Neural crest cell (in vitro differentiated cells): Measurements from ENCODE around the gene GPR156. TPM values are rescaled to one million over a fixed set of nuclear protein-coding genes. Genes with fewer than 3 reads are reported as not detected.

Source experiments
- DNase-seq: peaks from one replicate; pipeline ENCODE4 v3.0.0; 2021; ENCODE audit warnings: low read depth, mixed read lengths, low spot score
- H3K27ac Mint-ChIP-seq: one replicate; pipeline ENCODE4 v1.8.0; 2021; ENCODE audit warnings: mild to moderate bottlenecking, mixed read lengths; ENCODE audit not compliant: unreplicated experiment
- H3K27me3 Mint-ChIP-seq: 2 replicates; pipeline ENCODE4 v1.8.0; 2021; ENCODE audit warnings: low read depth, mild to moderate bottlenecking, mixed read lengths
- H3K36me3 Mint-ChIP-seq: 2 replicates; pipeline ENCODE4 v1.8.0; 2021; ENCODE audit warnings: low read depth, mild to moderate bottlenecking, mixed read lengths
- H3K4me1 Mint-ChIP-seq: 2 replicates; pipeline ENCODE4 v1.8.0; 2021; ENCODE audit warnings: mixed read lengths
- H3K4me3 Mint-ChIP-seq: one replicate; pipeline ENCODE4 v1.8.0; 2021; ENCODE audit warnings: mild to moderate bottlenecking, mixed read lengths
- H3K9me3 Mint-ChIP-seq: 2 replicates; pipeline ENCODE4 v1.8.0; 2021; ENCODE audit warnings: mixed read lengths
- CTCF ChIP-seq: fragments of 200-600 bp; sonication (generic); conservative IDR thresholded peaks from 2 replicates; pipeline ENCODE4 v1.5.0; 2021; ENCODE audit warnings: antibody characterized with exemption, mild to moderate bottlenecking
- total RNA-seq: library from RNA; stranded (reverse); gene quantifications from 2 replicates; pipeline ENCODE4 v1.2.1, GENCODE V29; 2021

Gene GPR156
- total RNA-seq, 1 donor from 2014 or later, result 1.4 TPM

GRCh38 chr3:120137548-120137947 lies 147.5 kb downstream of the GPR156 start:
- TF ChIP-seq CTCF, result no peak
- Mint-ChIP-seq H3K27ac (no peak overlapping the region), H3K36me3 (no peaks in the 10 kb centered on the region), H3K27me3 (no peaks in the 10 kb centered on the region), H3K4me1 (no peaks in the 10 kb centered on the region), H3K4me3 (no peak overlapping the region), H3K9me3 (peaks cover 6% of the 10 kb centered on the region)
- DNase-seq, result no peak

DNA sequence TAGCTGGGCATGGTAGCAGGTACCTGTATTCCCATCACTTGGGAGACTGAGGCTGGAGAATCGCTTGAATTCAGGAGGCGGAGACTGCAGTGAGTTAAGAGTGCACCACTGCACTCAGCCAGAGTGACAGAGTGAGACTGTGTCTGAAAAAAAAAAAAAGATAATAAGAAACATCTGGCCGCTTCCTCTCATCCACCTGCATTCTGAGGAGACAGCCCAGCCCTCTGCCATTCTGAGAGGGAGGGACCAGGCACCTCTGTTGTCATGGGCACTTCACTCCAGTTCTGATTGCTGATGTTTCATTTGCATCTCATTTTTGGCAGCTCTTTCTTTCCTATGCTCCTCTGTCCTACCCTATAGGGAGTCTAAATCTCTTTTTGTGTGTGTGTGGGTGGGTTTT lies 154.4 kb downstream of the GPR156 start:
- H3K4me1 Mint-ChIP-seq, result no peaks in the 10 kb centered on the region
- no peaks in the 10 kb centered on the region for H3K27me3 Mint-ChIP-seq
- no peaks in the 10 kb centered on the region for H3K9me3 Mint-ChIP-seq
- H3K4me3 Mint-ChIP-seq, result no peak overlapping the region
- no peak for TF ChIP-seq CTCF
- DNase-seq, result no peak
- H3K36me3 Mint-ChIP-seq, result no peaks in the 10 kb centered on the region
- no peak overlapping the region for H3K27ac Mint-ChIP-seq

DNA sequence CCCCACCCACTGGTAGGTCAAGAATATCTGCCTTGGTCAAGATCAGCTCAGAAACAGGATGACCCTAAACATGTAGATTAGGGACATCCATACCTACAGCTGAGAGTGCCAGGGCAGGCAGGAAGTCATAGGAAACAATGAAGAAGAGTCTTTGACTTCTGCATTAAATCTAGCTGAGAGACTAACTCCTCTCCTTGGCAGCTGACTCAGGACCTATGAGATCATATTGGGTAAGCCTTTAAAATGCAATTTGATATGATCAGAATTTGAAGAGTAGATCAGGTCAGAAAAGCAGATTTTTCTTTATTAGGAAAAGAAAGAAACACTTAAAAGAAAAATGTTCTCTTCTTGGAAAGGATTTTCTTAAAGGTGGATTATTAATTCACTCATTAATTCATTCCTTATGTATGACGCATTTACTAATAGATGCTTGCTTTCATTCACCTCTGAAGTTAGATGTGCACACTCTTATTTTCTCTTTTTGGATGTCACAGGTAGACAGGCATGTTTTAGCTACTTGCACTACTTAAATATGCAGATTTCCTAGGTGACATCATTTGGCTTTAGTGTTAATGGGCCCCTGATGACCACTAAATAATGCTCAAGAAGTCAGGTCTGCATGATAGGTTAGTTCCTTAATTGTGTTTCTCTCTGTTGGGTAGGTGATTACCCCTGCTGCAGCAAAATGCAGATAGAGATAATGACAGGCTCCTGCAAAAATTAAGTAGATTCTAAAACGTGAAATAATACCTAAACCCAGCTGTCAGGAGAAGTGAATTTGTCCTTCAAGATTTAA lies 155.1 kb downstream of the GPR156 start:
- H3K27me3 Mint-ChIP-seq, result no peaks in the 10 kb centered on the region
- DNase-seq, result no peak
- H3K9me3 Mint-ChIP-seq, result no peaks in the 10 kb centered on the region
- no peak overlapping the region for H3K4me3 Mint-ChIP-seq
- no peak for TF ChIP-seq CTCF
- H3K4me1 Mint-ChIP-seq, result no peaks in the 10 kb centered on the region
- H3K27ac Mint-ChIP-seq, result no peak overlapping the region
- H3K36me3 Mint-ChIP-seq, result no peaks in the 10 kb centered on the region

GRCh38 chr3:120129051-120129450 lies 156.0 kb downstream of the GPR156 start:
- Mint-ChIP-seq H3K9me3 (no peaks in the 10 kb centered on the region), H3K4me3 (no peak overlapping the region), H3K4me1 (no peaks in the 10 kb centered on the region), H3K27me3 (no peaks in the 10 kb centered on the region), H3K27ac (no peak overlapping the region), H3K36me3 (no peaks in the 10 kb centered on the region)
- no peak for TF ChIP-seq CTCF
- DNase-seq, result no peak

DNA sequence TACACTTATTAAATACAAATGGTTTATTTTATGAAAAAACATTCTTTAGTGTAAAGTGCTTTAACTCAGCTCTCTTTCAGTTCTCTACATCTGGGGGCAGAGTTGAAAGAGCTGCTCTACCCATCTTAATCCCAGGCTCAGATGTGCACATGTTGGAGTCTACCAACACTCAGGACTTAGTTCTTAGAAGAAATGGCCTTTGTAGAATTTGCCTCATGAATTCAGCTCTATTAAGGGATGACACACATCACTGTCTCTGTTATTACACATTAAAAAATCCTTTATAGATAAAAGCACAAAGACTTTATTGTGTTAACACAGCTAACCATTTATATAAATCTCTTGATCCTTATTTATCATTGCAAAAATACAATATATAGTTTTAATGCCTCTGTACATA lies 159.0 kb downstream of the GPR156 start:
- no peak overlapping the region for H3K4me3 Mint-ChIP-seq
- peaks cover 5% of the 10 kb centered on the region for H3K9me3 Mint-ChIP-seq
- no peaks in the 10 kb centered on the region for H3K4me1 Mint-ChIP-seq
- TF ChIP-seq CTCF, result no peak
- H3K27ac Mint-ChIP-seq, result no peak overlapping the region
- DNase-seq, result no peak
- H3K36me3 Mint-ChIP-seq, result peaks cover 3% of the 10 kb centered on the region
- H3K27me3 Mint-ChIP-seq, result no peaks in the 10 kb centered on the region
